ENCODE measurements around the gene JMJD7. TPM values are rescaled to one million over a fixed set of nuclear protein-coding genes. Genes with fewer than 3 reads are reported as not detected.

Gene JMJD7
- 17.7 and 17.8 TPM in 2 replicates for total RNA-seq

DNA sequence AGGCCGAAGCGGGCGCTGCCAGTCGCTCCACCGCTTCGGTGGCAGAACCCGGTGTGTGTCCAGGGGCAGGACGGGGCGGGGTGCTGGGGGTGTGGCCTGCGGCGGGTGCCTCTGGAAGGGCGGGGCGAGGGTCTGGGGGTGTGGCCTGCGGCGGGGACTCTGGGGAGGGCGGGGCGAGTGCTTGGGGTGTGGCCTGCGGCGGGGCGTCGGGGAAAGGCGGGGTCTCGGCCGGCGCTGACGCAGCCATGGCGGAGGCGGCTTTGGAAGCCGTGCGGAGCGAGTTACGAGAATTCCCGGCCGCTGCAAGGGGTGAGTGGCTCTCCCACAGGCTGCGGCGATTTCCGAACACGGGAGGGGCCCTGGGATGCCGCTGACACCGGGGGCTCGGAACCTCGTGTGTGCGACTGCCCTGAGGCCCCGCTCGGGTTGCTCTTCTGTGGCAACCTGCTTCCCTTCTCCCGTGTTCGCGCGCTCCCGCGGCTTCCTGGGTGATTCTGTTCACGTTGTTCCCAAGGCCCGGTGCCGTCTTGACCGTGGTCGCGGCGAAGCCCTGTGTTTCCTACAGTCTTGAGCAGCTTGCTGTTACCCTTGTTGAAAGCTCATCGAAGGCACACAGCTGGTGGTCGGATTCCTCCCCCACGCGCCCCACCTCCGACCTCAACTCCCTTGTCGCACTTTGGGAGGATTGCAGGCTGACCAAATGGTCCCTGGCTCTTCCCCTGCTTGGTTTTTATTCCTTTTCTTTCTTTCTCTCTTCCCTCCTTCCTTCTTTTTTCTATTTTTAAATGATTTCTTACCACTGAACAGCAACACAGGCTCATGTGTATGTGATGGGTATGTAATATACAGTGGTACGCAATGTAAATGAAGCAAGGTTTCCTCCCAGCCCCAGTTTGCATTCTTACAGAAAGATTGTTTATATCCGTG is at the start of gene JMJD7:
Gene JMJD7, plus strand, starts transcription at position 213 of the 927 bp plus-strand sequence. Its CDS starts 33 bp downstream, at position 246.
- intact Hi-C loops (cut with micrococcal nuclease), result loop anchor here (1.0 to 5.0 kb wide), 5 partner anchors 54 to 271 kb away; partner anchors contain the start of genes EHD4, MAPKBP1, SPTBN5 and TYRO3

DNA sequence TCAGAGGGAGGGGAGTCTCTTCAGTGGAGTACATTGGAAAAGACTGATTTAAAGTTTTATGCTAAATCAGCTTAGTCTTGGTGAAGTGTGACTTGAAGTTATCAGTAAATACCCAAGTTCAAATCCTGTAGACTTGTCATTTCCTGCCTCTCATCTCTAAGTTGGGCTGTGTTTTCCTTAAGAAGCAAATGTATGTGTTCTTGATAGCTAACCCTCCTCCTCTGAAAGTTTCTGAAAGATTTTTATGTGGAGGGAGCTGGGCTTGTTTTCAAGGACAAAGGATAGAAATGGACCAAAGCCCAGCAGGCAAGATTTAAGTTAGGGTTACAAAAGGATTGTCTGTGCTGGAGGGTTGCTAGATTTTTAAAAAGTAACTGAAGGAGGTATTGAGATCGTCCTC is 49.4 kb upstream of the JMJD7 start:
- intact Hi-C loops (cut with micrococcal nuclease), result loop anchor here (10.0 kb wide), 1 partner anchor 114 kb away; the partner anchor contains the start of gene MGA

DNA sequence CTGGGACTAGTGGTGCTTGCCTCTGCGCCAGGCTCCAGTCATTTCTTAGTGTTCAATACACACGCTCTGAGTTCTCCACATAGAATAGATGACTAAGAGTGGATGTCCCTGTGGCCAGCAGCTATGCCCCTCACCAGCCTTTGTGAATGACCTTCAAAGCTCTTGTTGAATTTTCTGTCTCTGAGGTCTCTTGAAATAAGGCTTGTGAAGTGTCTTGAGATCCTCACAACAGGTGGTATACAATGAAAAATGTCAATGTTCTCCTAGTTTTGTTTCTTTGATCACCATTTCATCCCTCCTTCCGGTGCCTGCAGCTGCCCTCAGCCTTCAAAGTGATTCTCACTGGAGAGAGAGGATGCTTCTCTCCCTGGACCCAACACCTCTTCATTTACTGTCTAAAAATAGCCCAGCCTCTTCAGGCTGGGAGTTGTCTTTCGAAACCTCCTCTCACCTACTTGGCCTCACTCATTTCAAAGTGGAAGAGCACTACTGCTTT is 48.2 kb upstream of the JMJD7 start:
- intact Hi-C loops (cut with micrococcal nuclease), result loop anchor here (10.0 kb wide), 1 partner anchor 115 kb away; the partner anchor contains the start of gene MGA

DNA sequence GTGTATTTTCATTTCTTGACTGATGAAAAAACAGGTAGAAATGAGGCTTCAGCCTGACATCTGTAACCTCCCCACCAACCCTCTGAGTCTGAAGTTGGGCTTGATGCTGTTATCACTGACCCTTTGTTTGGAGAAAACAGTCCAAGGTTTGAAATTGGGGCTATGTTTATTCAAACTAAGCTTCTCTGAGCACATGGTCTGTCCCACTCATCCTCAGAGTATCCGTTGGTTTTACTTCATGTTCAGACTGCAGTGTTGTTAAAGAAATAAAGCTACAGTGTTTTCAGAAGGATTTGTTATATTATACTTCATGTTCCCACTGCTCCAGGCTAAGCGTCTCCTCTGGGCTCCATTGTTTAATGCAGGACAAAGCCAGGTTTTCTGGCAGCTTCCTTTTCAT is 47.6 kb upstream of the JMJD7 start:
- intact Hi-C loops (cut with micrococcal nuclease), result no loop called here

DNA sequence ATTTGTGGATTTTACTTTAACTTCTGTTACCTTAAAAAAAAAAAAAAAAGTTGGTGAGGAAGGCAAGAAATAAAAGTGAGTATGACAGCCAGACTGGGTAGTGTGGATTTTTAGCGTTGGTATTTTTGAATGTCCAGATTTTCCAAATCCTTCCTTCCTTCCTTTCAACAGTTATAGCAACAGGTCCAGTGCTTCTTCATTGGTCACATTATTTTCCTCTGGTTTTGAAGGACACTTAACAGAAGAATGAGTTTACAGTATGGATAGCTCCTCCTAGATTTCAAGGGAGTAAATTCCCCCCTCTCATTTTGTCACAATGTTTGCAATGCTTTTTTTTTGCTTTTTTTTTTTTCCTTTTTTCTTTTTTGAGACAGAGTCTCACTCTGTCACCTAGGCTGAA is 47.2 kb upstream of the JMJD7 start:
- intact Hi-C loops (cut with micrococcal nuclease), result no loop called here

DNA sequence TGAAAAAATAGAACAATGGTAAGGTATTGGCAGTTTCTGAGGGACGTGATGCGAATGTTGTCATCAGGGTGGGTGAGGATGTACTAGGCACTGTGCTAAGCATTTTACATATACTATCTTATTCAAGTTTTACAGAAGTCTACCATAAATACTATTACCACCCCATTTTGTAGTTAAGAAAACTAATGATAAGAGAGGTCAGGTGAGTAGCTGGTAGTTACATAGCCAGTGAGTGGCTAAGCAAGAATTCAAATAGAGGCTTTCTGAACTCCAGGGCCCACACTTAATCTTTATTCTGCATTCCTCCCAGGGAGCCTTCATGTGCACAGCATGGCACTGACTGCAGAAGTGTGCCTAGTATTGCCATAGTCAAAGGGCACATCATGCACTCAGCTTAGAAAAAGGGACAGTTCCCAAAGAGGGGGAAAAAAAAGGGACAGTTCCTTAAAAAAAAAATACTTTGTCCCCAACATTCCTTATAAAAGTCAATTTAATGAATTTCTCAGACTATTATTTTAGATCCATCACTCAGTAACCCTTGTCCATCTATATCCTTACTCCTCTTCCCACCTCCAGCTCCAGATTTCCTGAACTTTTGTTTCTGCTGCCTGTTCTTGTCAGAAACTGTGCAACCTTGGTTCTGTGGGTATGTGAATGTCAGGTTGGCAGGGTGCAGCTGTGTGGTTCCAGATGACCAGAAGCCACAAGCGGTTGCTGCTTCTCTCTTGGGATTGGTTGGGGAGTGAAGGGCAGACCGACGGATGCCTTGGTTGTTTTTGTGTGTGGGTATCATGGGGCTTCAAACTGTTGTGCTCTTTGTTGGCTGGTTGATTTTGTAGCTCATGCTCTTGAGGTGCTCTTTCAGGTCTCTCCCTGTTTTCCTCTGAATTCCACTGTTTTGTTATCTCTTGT is 45.3 kb upstream of the JMJD7 start:
- intact Hi-C loops (cut with micrococcal nuclease), result no loop called here

DNA sequence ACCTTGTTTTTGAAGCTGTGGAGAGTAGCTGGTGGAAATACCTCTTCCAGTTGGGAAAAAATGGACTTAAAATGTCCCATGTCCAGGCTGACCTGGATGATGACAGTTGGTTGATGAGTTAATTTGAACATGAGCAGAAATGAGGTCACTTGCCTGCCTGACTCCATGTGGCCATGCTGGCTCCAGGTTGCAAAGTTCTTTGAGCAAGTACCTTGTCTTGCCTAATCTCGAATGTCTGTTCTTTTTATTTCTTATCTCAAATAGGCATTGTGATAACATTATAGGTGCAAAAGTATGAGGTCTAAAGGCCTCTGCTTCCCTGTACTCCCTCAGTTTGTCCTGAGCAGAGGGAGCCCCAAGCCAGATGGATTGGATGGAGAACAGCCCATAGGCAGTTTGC is 44.6 kb upstream of the JMJD7 start:
- intact Hi-C loops (cut with micrococcal nuclease), result no loop called here

DNA sequence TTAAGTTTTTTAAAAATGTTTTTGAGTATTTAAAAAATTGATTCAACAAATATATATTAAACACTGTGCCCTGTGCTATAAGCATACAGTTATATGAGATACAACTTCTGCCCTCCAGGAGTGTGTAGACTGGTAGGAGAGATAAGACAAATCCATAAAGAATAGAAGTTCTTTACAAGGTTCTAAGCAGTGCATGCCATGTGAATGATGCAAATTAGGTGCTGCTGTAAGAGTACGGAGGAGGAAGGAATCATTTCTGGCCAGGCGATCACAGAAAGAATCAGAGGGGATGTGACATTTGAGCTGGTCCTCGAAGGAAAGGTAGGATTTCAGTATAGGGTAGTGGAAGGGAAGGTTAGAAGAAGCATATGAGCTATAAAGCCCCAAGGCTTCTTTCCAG is 39.6 kb upstream of the JMJD7 start:
- intact Hi-C loops (cut with micrococcal nuclease), result no loop called here

DNA sequence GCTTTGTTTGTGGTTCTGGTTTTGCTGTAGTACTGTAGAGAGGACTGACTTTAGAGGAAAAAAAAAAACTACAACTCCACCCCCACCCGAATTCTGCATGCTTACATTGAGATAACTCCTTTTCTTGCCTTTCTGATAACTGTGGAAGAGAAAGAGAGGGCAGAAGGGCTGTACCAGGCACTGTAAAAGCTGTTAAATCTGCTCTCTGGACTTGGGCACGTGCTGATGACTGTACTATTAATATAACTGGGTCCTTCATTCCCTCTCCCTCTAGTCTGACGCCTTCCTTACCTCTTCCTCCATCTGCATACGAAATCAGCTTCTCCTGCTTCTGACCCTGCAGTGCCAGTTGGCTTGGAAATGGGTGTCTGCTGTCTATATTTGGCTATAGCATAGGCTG is 38.7 kb upstream of the JMJD7 start:
- intact Hi-C loops (cut with micrococcal nuclease), result no loop called here

DNA sequence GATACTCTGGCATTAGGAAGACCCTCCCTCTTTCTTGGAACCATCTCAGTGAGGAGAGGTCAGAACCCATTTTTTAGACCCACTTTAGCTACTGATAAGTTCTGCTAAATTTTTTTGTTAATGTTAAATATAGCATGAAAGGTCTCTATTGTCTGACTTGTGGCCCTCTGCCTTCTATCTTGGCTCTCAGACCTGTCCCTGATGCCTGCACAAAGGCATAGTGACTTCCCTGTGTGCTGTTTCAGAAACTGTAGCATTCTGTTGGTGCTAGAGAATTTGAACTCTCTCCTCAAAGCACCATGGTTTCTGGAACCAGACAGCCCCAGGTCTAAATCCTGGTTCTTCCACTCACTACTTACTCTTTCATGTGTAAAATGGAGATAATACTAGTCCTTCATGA is 38.2 kb upstream of the JMJD7 start:
- intact Hi-C loops (cut with micrococcal nuclease), result no loop called here

DNA sequence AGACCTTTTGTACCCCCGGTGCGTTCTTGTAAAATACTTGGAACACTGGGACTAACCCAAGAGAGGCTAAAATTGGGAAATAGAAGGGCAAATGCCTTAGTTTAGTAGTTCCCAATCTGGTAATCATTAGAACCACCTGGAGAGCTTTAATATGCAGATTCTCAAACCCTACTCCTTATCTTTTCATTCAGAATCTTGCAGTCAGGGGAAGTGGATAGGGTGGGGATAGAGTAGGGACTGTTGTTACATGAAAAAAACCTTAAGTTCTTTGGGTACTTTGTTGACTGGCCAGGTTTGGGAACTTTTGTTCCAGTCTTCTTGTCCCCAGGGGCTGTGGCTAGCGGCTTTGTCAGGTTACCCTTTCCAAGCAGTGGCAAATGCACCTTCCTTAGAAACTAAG is 37.7 kb upstream of the JMJD7 start:
- intact Hi-C loops (cut with micrococcal nuclease), result no loop called here

DNA sequence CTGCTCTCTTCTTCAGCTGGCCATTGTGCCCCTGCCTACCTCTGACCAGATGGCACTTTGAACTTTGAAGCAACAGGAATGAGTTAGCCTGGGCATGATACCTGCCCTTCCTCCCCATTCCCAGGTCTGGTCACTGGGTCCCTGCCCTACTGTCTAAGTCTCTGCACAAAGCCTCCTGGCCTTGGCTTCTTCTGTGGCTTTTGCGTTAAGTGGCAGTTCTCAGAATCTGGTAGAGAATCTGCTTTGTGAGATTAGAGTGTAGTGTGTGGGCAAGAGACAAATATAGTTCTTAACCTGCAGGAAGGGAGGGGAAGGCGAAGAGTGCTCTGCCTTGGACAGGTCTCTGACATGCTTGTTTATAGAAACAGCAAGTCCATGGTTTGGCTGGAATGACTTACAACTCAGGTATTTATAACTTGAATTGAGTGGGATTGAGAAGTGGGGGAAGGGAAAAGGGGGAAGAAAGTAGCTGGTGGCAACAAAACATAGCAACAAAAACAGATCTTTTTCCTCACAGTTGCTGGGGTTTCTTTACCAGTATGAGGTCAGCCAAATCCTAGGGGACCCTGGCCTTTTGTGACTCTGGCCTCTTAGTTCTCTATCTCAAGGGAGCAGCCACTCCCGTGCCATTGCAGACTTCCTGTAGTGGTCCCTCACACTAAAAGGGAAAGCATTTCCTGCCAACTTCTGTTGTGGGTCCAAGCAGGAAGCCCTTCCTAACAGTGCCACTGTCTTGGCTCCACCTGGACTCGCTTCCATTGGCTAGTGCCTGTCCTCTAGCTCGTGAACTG is 36.9 kb upstream of the JMJD7 start:
- intact Hi-C loops (cut with micrococcal nuclease), result no loop called here

DNA sequence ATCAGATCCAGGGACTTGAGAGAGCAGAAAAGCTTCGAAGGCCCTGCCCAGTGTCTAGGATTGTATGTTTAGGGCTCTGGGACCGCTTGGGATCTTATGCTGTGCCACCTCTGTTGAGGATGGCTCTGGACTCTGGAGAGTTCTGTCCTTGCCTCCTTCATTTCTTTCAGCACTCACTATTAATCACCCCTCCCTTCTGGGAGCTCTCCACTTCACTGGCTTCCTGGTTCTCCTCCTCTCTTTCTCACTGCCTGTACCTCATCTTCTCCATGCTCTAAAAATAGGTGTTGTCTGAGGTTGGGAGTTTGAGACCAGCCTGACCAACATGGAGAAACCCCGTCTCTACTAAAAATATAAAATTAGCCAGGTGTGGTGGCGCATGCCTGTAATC is 36.4 kb upstream of the JMJD7 start:
- intact Hi-C loops (cut with micrococcal nuclease), result no loop called here

DNA sequence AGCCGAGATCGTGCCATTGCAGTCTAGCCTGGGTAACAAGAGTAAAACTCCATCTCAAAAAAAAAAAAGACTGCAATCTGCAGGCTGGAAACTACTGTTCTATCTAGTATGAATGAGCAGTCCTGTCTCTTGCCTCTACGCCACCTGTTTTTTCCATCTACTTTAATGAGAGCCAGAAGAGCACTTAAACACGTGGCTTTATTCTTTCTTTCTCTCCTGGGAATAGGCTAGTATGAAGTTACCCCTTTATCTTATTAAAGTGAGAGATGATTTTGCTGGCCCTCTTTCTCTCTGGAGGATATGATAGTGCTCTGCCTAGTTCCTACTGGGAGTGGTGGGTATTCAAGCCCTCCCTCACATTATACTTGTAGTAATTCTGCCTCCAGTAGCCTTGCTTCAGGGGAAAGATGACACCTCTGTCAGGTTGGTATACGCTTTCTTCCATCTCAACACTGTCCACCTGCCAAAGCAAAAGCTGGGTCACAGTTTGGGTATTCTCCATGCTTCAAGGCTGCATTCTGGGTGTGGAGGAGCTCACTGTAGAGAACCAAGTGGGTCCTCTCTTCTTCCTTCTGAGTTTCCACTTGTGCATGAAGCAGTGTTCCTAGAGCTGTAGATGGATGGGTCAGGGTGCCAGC is 35.8 kb upstream of the JMJD7 start:
- intact Hi-C loops (cut with micrococcal nuclease), result no loop called here

DNA sequence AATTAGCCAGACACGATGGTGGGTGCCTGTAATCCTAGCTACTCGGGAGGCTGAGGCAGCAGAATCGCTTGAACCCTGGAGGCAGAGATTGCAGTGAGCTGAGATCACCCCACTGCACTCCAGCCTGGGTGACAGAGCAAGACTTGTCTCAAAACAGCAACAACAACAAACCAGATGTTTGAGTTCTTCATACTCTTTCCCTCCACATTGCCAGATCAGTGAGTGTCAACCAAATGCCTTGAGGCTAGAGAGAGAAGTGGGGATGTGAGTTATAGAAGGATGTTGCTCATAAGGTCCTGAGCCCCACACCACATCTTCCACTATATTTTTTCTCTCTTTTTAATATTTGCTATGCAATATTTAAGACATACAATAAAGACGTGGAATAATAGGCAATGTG is 33.8 kb upstream of the JMJD7 start:
- intact Hi-C loops (cut with micrococcal nuclease), result no loop called here

DNA sequence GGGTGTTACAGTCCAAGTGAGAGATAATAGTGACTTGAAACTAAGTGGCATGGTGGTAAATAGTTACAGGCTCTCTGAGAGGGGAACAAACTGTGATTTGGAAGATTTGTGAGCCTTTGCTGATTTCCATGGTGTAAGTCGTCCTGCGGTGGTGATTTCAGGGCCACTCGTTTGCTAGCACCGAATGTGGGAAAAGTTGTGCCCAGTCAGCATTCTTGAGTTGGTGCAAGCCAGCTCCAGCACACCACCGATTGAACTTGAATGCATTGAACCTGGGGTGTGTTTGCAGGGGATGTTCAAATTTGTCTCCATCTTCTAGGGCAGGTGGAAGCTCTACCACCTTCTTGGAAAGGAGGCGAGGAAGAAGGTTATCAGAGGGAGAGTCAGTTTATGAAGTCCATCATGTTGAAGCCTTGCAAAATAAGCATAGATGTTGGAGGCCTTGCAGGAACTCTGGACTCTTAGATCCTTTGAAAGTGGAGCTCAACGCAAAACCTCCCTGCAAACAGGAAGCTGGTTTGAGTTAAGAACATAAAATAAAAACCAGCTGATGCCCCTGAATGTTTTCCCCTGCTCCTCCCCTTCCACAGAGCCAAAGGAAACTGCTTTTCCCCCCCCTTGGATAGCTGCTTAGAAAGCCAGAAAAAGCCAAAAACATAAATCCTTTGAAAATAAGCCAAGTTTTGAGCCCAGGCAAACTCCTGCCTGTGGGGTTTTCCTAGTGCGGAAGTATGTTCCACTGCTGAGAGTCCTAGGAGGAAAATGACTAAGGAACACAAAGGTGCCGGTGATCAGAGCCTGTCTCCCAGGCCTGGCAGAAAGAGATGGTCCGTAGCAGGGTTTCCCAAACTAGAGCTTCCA is 31.7 kb upstream of the JMJD7 start:
- intact Hi-C loops (cut with micrococcal nuclease), result no loop called here

DNA sequence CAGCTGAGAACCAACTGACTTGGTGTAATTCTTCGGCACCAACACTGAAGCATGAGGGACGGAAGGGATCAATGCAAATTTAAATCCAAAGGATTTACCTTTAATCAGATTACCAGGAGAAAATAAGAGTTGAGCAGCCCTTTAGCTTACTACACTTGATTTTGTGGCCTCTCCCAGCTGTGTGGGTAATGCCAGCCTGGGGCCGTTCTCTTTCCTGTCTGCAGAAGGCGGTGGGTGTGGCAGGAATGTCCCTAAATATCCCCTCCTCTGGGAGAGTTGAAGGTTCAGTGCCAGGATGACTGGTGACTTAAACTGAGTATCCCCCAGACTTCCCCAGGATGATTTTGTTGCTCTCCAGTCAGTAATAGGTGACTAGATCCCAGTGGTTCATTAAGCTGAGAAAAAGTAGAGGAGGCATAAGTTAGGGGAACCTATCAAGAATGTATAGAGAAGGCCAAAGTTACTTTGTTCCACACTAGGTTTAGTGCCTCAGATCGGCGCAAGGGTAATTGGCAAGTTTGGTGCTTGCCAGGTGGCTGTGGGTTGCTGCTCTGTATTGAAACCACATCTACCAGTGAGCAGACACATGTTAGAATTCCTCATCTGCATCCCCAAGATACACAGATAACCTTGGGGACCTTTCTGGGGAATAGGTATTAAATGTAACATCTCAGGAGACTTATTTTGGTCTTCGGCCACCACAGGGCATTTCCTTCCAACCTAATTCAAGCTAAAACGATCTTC is 30.5 kb upstream of the JMJD7 start:
- intact Hi-C loops (cut with micrococcal nuclease), result no loop called here

DNA sequence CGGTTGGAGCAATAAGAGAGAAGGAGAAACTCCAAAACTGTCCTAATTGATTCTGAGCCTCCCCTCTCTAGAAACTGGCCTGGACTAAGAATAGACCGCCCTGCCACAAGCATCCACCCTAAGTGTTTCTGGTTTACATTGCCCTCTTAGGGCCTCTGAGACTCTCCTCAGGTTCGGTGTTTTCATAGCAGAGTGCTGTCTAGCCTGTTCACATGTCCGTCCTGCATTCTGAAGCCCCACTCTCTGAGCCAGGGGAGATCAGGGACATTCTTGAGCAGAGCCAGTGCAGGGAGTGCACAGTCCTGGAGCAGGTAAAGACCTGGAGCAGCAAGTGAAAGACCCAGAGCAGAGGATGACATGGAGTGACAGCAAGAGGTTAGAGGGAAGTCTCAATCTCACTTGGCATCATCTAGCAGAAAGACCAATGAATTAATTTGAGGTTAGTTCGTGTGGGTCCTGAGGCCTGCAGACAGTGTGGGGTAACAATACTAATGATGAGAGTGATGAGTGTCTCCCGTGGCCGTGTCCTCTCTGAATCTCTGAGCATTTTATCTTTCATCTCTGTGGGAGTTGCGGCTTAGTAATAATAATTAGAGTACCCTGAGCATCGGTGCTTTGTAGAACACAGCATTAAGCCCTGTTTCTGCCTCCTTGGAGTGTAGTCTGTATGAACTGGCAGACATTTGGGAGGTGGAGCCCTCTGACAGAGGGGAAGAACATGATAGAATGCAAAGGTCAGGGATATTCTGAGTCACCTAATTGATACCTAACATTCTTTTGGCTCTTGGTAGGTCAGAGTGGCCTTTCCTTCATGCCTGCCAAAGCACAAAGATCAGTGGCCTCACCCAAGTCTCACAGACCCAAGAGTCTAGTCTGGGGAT is 29.0 kb upstream of the JMJD7 start:
- intact Hi-C loops (cut with micrococcal nuclease), result no loop called here
